Transverse colon (tissue), 4 donors: ENCODE results near the gene SUCLG2. TPM values are rescaled to one million over a fixed set of nuclear protein-coding genes. Genes with fewer than 3 reads are reported as not detected.

Experiments
- DNase-seq: peaks from one replicate; pipeline ENCODE4 v3.0.0-alpha.2; 2019
- H3K27ac ChIP-seq, 4 donors: fragments of 200-600 bp; sonication (generic); 2 replicates each; pipeline ENCODE4 v1.5.1; 2016 to 2018; ENCODE audit warnings: inconsistent platforms in 4 of 4
- H3K27me3 ChIP-seq: fragments of 200-600 bp; sonication (generic); 2 replicates; pipeline ENCODE4 v1.5.1; 2017; ENCODE audit warnings: inconsistent platforms
- H3K36me3 ChIP-seq, 4 donors: fragments of 200-600 bp; sonication (generic); 2 replicates each; pipeline ENCODE4 v1.5.1; 2017 to 2019; ENCODE audit warnings: inconsistent platforms in 4 of 4
- H3K4me1 ChIP-seq, 4 donors: fragments of 200-600 bp; sonication (generic); 2 replicates each; pipeline ENCODE4 v1.5.1; 2017 to 2020; ENCODE audit warnings: inconsistent platforms in 4 of 4
- H3K4me3 ChIP-seq, 4 donors: fragments of 200-600 bp; sonication (generic); 1 replicate in 1 of 4; 2 replicates in 3 of 4; pipeline versions ENCODE4 v1.5.1 to v1.6.1; 2017 to 2019; ENCODE audit warnings: inconsistent platforms in 4 of 4
- H3K9me3 ChIP-seq, 2 donors: fragments of 200-600 bp; sonication (generic); 2 replicates each; pipeline ENCODE4 v1.5.1; 2017 to 2019; ENCODE audit warnings: inconsistent platforms in 2 of 2
- CTCF ChIP-seq, 5 experiments: fragments of 200-600 bp in 3 of 5; fragments of 450-650 bp in 2 of 5; sonication (generic) in 3 of 5; IDR thresholded peaks; 1 replicate in 2 of 5; 2 replicates in 3 of 5; pipeline ENCODE4 v1.5.1; 2016 to 2017; ENCODE audit warnings: antibody characterized with exemption in 5 of 5, inconsistent platforms in 3 of 5, mild to moderate bottlenecking in 2 of 5, moderate library complexity in 1 of 5
- EP300 ChIP-seq: sonication (generic); formaldehyde crosslinking; IDR thresholded peaks from one replicate; pipeline ENCODE4 v1.6.1; 2017; ENCODE audit warnings: antibody characterized with exemption, low read depth
- POLR2A ChIP-seq: fragments of 450-650 bp; IDR thresholded peaks from one replicate; pipeline ENCODE4 v1.6.1; 2016; ENCODE audit warnings: antibody characterized with exemption, mild to moderate bottlenecking, moderate library complexity
- POLR2AphosphoS5 ChIP-seq, 3 donors: sonication (generic); formaldehyde crosslinking; IDR thresholded peaks; one replicate each; pipeline ENCODE4 v1.6.1; 2016; ENCODE audit warnings: antibody characterized with exemption in 3 of 3
- WGBS, 2 donors: methylation state at CpG; one replicate each; pipeline ENCODE4 v1.1.5; 2018; ENCODE audit warnings: low coverage in 1 of 2; 5-methylcytosine and 5-hydroxymethylcytosine counted together
- in situ Hi-C, 4 donors: fragments of 200-750 bp; cut with MboI; loops; one replicate each; pipeline versions ENCODE4 v1.15.0 to v1.15.1; 2017; ENCODE audit warnings: low sequenced_read_pairs in 3 of 4, low pct_ligation_motif_present in 1 of 4, low pct_unique_long_range_greater_than_20kb in 1 of 4
- intact Hi-C: fragments of 100-400 bp; cut with DNase I; formaldehyde crosslinking; loops from one replicate; pipeline ENCODE4 v1.15.1; 2023; ENCODE audit warnings: low total_unique reads
- total RNA-seq, 4 donors: library from RNA; depleted of rRNA; stranded (reverse); fragments of >200 nt; gene quantifications; one replicate each; pipeline ENCODE4 v1.1.0, GENCODE V29; 2016

SUCLG2 gene
- total RNA-seq, 4 donors from 2014 or later, result 59.5 to 269 (median 160) TPM

- no peaks in the 10 kb centered on the region for H3K27me3 ChIP-seq
- DNase-seq, result no peak
- H3K4me3 ChIP-seq, result no peak overlapping the region
- H3K27ac ChIP-seq, result no peak overlapping the region
- in situ Hi-C loops (no loop called here), intact Hi-C loops (no loop called here)
- WGBS, 2 donors, result 87 to 95% methylated on average over 4 of the region's 4 CpGs
- H3K4me1 ChIP-seq, result no peaks in the 10 kb centered on the region
- no peaks in the 10 kb centered on the region for H3K36me3 ChIP-seq
- H3K9me3 ChIP-seq, result no peaks in the 10 kb centered on the region
- TF ChIP-seq CTCF (IDR thresholded peaks at IDR 0.05), result no peak
- TF ChIP-seq POLR2A, result no peak
- TF ChIP-seq EP300, result no peak
- no peak for TF ChIP-seq POLR2AphosphoS5 (IDR thresholded peaks at IDR 0.05)
Measured at GRCh38 chr3:67458896-67459530, 195.4 kb downstream of the SUCLG2 start.

DNA sequence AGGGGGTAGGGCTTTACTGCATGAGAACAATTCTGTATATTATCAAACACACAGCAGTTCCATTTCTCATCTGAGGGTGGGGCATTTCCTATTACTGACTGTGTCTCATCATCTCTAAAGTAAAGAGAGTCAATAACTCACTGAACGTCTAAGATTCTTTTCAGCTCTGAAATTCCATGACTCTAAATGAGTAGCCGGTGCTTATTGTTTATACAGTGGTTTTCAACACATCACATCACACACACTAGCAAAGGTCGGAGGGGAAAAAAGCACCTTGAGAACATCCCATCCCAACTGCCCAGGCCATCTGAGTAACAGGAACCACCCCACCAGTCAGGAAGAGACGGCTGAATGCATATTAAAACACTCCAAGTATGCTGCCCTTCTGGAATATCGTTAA, 196.0 kb downstream of the SUCLG2 start:
- in situ Hi-C loops, result no loop called here
- Histone ChIP-seq H3K36me3 (no peaks in the 10 kb centered on the region), H3K27me3 (no peaks in the 10 kb centered on the region), H3K4me1 (no peaks in the 10 kb centered on the region), H3K27ac (no peak overlapping the region), H3K4me3 (no peak overlapping the region), H3K9me3 (no peaks in the 10 kb centered on the region)
- no peak for DNase-seq
- TF ChIP-seq POLR2AphosphoS5 (IDR thresholded peaks at IDR 0.05) (no peak), EP300 (no peak), CTCF (IDR thresholded peaks at IDR 0.05) (no peak), POLR2A (no peak)
- intact Hi-C loops, result no loop called here
- 83 to 89% methylated on average over 3 to 5 of the region's 5 CpGs for WGBS, 2 donors

DNA sequence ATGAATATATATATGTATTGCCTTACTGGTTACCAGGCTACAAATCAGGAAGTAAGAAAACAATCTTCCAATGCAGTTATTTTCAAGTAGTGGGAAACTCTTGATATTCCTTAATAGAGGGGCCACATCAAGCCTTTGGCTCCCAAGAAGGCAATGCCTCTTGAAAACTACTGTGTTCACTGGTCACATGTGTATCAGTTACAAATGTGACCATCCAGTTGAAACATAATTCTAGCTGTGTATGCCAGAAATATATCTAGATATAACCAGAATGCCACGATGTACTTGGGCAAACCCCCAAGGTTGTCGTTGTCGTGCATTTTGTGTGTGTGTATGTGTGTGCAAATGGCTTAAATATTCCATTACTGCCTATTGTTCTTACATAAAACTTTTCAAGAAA, 200.8 kb downstream of the SUCLG2 start:
- intact Hi-C loops, result no loop called here
- DNase-seq, result no peak
- 95 to 96% methylated on average over 3 of the region's 3 CpGs for WGBS, 2 donors
- H3K9me3 ChIP-seq, result no peaks in the 10 kb centered on the region
- no peak overlapping the region for H3K4me3 ChIP-seq
- in situ Hi-C loops, result no loop called here
- H3K4me1 ChIP-seq, result no peaks in the 10 kb centered on the region
- H3K27me3 ChIP-seq, result no peaks in the 10 kb centered on the region
- no peak overlapping the region for H3K27ac ChIP-seq
- no peaks in the 10 kb centered on the region for H3K36me3 ChIP-seq
- TF ChIP-seq EP300 (no peak), POLR2AphosphoS5 (IDR thresholded peaks at IDR 0.05) (no peak), CTCF (IDR thresholded peaks at IDR 0.05) (no peak), POLR2A (no peak)

- intact Hi-C loops, result no loop called here
- DNase-seq, result no peak
- Histone ChIP-seq H3K27me3 (no peaks in the 10 kb centered on the region), H3K27ac (no peak overlapping the region), H3K9me3 (no peaks in the 10 kb centered on the region), H3K36me3 (no peaks in the 10 kb centered on the region), H3K4me3 (no peak overlapping the region), H3K4me1 (no peaks in the 10 kb centered on the region)
- 88 to 100% methylated on average over 3 to 4 of the region's 4 CpGs for WGBS, 2 donors
- in situ Hi-C loops, result no loop called here
- TF ChIP-seq CTCF (IDR thresholded peaks at IDR 0.05), result no peak
- no peak for TF ChIP-seq POLR2A
- TF ChIP-seq EP300, result no peak
Measured at GRCh38 chr3:67450153-67450552, 204.3 kb downstream of the SUCLG2 start.
